H1 (cell line): Measurements from ENCODE around the gene SLFN14. TPM values are rescaled to one million over a fixed set of nuclear protein-coding genes. Genes with fewer than 3 reads are reported as not detected.

Experiments used
- CTCF ChIA-PET: fragments of 300-600 bp; sonication (Branson Sonifier 250); formaldehyde crosslinking; loops from one replicate; lab custom pipeline; 2021; ENCODE audit not compliant: partially characterized antibody; lab: Charles Lee
- POLR2A ChIA-PET: fragments of 300-600 bp; sonication (Branson Sonifier 250); formaldehyde crosslinking; loops from one replicate; lab custom pipeline; 2021; ENCODE audit warnings: inconsistent platforms; ENCODE audit not compliant: partially characterized antibody; lab: Charles Lee
- DNase-seq, 2 experiments: peaks; one replicate each; pipeline versions ENCODE4 v3.0.0 to v3.0.0-alpha.2; 2010 to 2022; ENCODE audit warnings: low spot score in 2 of 2, low read depth in 1 of 2, mixed read lengths in 1 of 2
- FAIRE-seq: peaks from 2 replicates; lab custom pipeline; 2011; peaks lifted over from hg19 to GRCh38; lab: Jason Lieb, UNC
- H2AFZ ChIP-seq: 2 replicates; pipeline ENCODE4 v1.8.1; 2012; ENCODE audit warnings: low read length, inconsistent platforms
- H2AK5ac ChIP-seq: 2 replicates; pipeline ENCODE4 v1.6.1; 2013; ENCODE audit warnings: low read depth, low read length
- H2BK120ac ChIP-seq: replicated peaks from 2 replicates; pipeline ENCODE3; 2013; ENCODE audit warnings: low read depth, low read length, inconsistent platforms
- H2BK12ac ChIP-seq: 2 replicates; pipeline ENCODE4 v1.6.1; 2013; ENCODE audit warnings: low read depth, low read length
- H2BK15ac ChIP-seq: 2 replicates; pipeline ENCODE4 v1.6.1; 2013; ENCODE audit warnings: low read length
- H2BK20ac ChIP-seq: 2 replicates; pipeline ENCODE4 v1.6.1; 2013; ENCODE audit warnings: low read length
- H2BK5ac ChIP-seq: 2 replicates; pipeline ENCODE4 v1.6.1; 2013; ENCODE audit warnings: low read depth, low read length
- H3K14ac ChIP-seq: 2 replicates; pipeline ENCODE4 v1.6.1; 2013; ENCODE audit warnings: inconsistent platforms; ENCODE audit not compliant: insufficient read length
- H3K18ac ChIP-seq: 2 replicates; pipeline ENCODE4 v1.6.1; 2013; ENCODE audit warnings: low read length; ENCODE audit errors: extremely low read depth
- H3K23ac ChIP-seq: 2 replicates; pipeline ENCODE4 v1.6.1; 2013; ENCODE audit warnings: inconsistent platforms; ENCODE audit not compliant: insufficient read length
- H3K23me2 ChIP-seq: 2 replicates; pipeline ENCODE4 v1.6.1; 2013; ENCODE audit warnings: low read depth, low read length
- H3K27ac ChIP-seq: 2 replicates; pipeline ENCODE4 v1.6.1; 2011; ENCODE audit warnings: low read depth, low read length, inconsistent platforms
- H3K27me3 ChIP-seq, 4 experiments: replicated peaks in 1 of 4; 1 replicate in 1 of 4; 2 replicates in 3 of 4; pipeline versions ENCODE4 v1.6.1 to v1.8.1; 2011 to 2013; ENCODE audit warnings: low read length in 3 of 4, mild to moderate bottlenecking in 3 of 4, inconsistent platforms in 2 of 4, mixed read lengths in 2 of 4, moderate library complexity in 1 of 4; ENCODE audit not compliant: control insufficient read depth in 3 of 4, insufficient read depth in 3 of 4; ENCODE audit errors: extremely low read depth in 1 of 4
- H3K36me3 ChIP-seq, 4 experiments: 2 replicates each; pipeline versions ENCODE4 v1.6.1 to v1.8.1; 2011 to 2013; ENCODE audit warnings: mild to moderate bottlenecking in 4 of 4, low read length in 3 of 4, moderate library complexity in 2 of 4, control low read depth in 1 of 4, inconsistent platforms in 1 of 4; ENCODE audit not compliant: insufficient read depth in 4 of 4, control insufficient read depth in 2 of 4
- H3K4ac ChIP-seq: replicated peaks from 2 replicates; pipeline ENCODE3; 2013; ENCODE audit warnings: low read length, low read depth, mixed read lengths, inconsistent platforms; ENCODE audit not compliant: insufficient read length
- H3K4me1 ChIP-seq, 4 experiments: replicated peaks in 1 of 4; 1 replicate in 1 of 4; 2 replicates in 3 of 4; pipeline versions ENCODE4 v1.6.1 to v1.8.1; 2011 to 2013; ENCODE audit warnings: low read length in 3 of 4, inconsistent platforms in 2 of 4, mixed read lengths in 1 of 4; ENCODE audit not compliant: insufficient read depth in 4 of 4, control insufficient read depth in 3 of 4
- H3K4me2 ChIP-seq, 2 experiments: 2 replicates each; pipeline versions ENCODE4 v1.6.1 to v1.8.1; 2011 to 2013; ENCODE audit warnings: low read depth in 2 of 2, low read length in 2 of 2, control low read depth in 1 of 2, inconsistent platforms in 1 of 2, mild to moderate bottlenecking in 1 of 2; ENCODE audit not compliant: insufficient read depth in 1 of 2
- H3K4me3 ChIP-seq, 4 experiments: fragments of 200-600, 300-600 bp in 1 of 4; sonication (generic), shearing (Covaris generic), sonication (Bioruptor Twin) in 1 of 4; 2 replicates each; pipeline versions ENCODE4 v1.5.1 to v1.8.1; 2011 to 2016; ENCODE audit warnings: low read length in 4 of 4, low read depth in 3 of 4, control low read depth in 2 of 4, inconsistent platforms in 2 of 4, mild to moderate bottlenecking in 2 of 4, mixed read lengths in 1 of 4, moderate library complexity in 1 of 4; ENCODE audit not compliant: insufficient read depth in 2 of 4; ENCODE audit errors: extremely low read depth in 1 of 4
- H3K56ac ChIP-seq: replicated peaks from 2 replicates; pipeline ENCODE3; 2013; ENCODE audit warnings: low read depth, mild to moderate bottlenecking, mixed read lengths, low read length, inconsistent platforms; ENCODE audit not compliant: insufficient read length
- H3K79me1 ChIP-seq: 2 replicates; pipeline ENCODE4 v1.6.1; 2013; ENCODE audit warnings: low read depth, low read length, control low read depth
- H3K79me2 ChIP-seq, 2 experiments: 2 replicates each; pipeline versions ENCODE4 v1.6.1 to v1.8.1; 2012 to 2013; ENCODE audit warnings: low read length in 2 of 2, mild to moderate bottlenecking in 2 of 2, inconsistent platforms in 1 of 2; ENCODE audit not compliant: insufficient read depth in 2 of 2, control insufficient read depth in 1 of 2
- H3K9ac ChIP-seq, 4 experiments: replicated peaks in 1 of 4; 1 replicate in 1 of 4; 2 replicates in 3 of 4; pipeline versions ENCODE4 v1.6.1 to v1.8.1; 2011 to 2013; ENCODE audit warnings: low read depth in 3 of 4, low read length in 3 of 4, control low read depth in 2 of 4, mild to moderate bottlenecking in 2 of 4, moderate library complexity in 2 of 4, inconsistent platforms in 1 of 4; ENCODE audit errors: extremely low read depth in 1 of 4
- H3K9me3 ChIP-seq, 2 experiments: 2 replicates each; pipeline versions ENCODE4 v1.6.1 to v1.8.1; 2012 to 2013; ENCODE audit warnings: mild to moderate bottlenecking in 2 of 2, moderate library complexity in 2 of 2, control low read depth in 1 of 2, inconsistent platforms in 1 of 2, low read depth in 1 of 2, low read length in 1 of 2, mixed read lengths in 1 of 2; ENCODE audit not compliant: insufficient read depth in 2 of 2
- H4K20me1 ChIP-seq, 2 experiments: replicated peaks in 1 of 2; 2 replicates each; pipeline versions ENCODE3 to v1.8.1; 2011 to 2013; ENCODE audit warnings: inconsistent platforms in 2 of 2, low read length in 2 of 2, mild to moderate bottlenecking in 1 of 2; ENCODE audit not compliant: insufficient read depth in 2 of 2, control insufficient read depth in 1 of 2
- H4K5ac ChIP-seq: 2 replicates; pipeline ENCODE4 v1.6.1; 2013; ENCODE audit warnings: low read length, low read depth, mixed read lengths, inconsistent platforms; ENCODE audit not compliant: insufficient read length
- H4K8ac ChIP-seq: 2 replicates; pipeline ENCODE4 v1.8.0; 2013; ENCODE audit warnings: mild to moderate bottlenecking, moderate library complexity, low read length, inconsistent platforms; ENCODE audit not compliant: insufficient read depth; ENCODE audit errors: extremely low read depth
- H4K91ac ChIP-seq: replicated peaks from 2 replicates; pipeline ENCODE3; 2013; ENCODE audit warnings: low read length, mixed read lengths, inconsistent platforms; ENCODE audit not compliant: insufficient read length
- BCL11A ChIP-seq, 2 experiments: IDR thresholded peaks; one replicate each; pipeline ENCODE4 v1.6.1; 2011; ENCODE audit warnings: low read depth in 2 of 2, low read length in 2 of 2, mild to moderate bottlenecking in 2 of 2
- CBX8 ChIP-seq: fragments of 300-800, 300-1000 bp; sonication (generic); IDR thresholded peaks from 2 replicates; pipeline ENCODE4 v1.7.1; 2016; ENCODE audit warnings: low read depth, low read length, borderline replicate concordance
- CHD1 ChIP-seq: IDR thresholded peaks from 2 replicates; pipeline ENCODE4 v1.6.1; 2012; ENCODE audit warnings: low read depth, low read length, improper control_type of control experiment
- JUND ChIP-seq: IDR thresholded peaks from 2 replicates; pipeline ENCODE4 v1.6.1; 2011; ENCODE audit warnings: mild to moderate bottlenecking, improper control_type of control experiment, low read length
- RFX5 ChIP-seq: IDR thresholded peaks from 2 replicates; pipeline ENCODE4 v1.6.1; 2011; ENCODE audit warnings: low read depth, low read length, improper control_type of control experiment, borderline replicate concordance
- RXRA ChIP-seq: IDR thresholded peaks from 2 replicates; pipeline ENCODE4 v1.6.1; 2011; ENCODE audit warnings: low read depth, mild to moderate bottlenecking, low read length, moderate library complexity; ENCODE audit not compliant: insufficient read depth
- SIRT6 ChIP-seq: IDR thresholded peaks from one replicate; pipeline ENCODE4 v1.7.1; 2012; ENCODE audit warnings: low read length, inconsistent platforms
- SP1 ChIP-seq: IDR thresholded peaks from 2 replicates; pipeline ENCODE4 v1.6.1; 2011; ENCODE audit warnings: low read depth, low read length
- SP2 ChIP-seq: IDR thresholded peaks from 2 replicates; pipeline ENCODE4 v1.6.1; 2012; ENCODE audit warnings: mild to moderate bottlenecking, low read length, inconsistent platforms
- YY1 ChIP-seq: IDR thresholded peaks from 2 replicates; pipeline ENCODE4 v1.6.1; 2011; ENCODE audit warnings: low read depth, mild to moderate bottlenecking, low read length
- WGBS, 2 experiments: shearing (Covaris generic) in 1 of 2; methylation state at CpG; one replicate each; pipeline versions ENCODE4 v1.1.6 to v1.1.7; 2013 to 2015; ENCODE audit warnings: low lambda C conversion rate in 2 of 2, mixed read lengths in 2 of 2, inconsistent platforms in 1 of 2, low coverage in 1 of 2, missing lambda C conversion rate in 1 of 2; ENCODE audit not compliant: insufficient replicate concordance in 2 of 2, insufficient coverage in 1 of 2, insufficient read length in 1 of 2; ENCODE audit errors: extremely low coverage in 1 of 2, missing lambda C conversion rate in 1 of 2; 5-methylcytosine and 5-hydroxymethylcytosine counted together
- polyA plus RNA-seq, 7 experiments: library from polyadenylated mRNA; depleted of rRNA in 3 of 7; stranded (reverse) in 5 of 7; unstranded in 2 of 7; fragments of >200 nt in 5 of 7; fragments of 200-250 nt in 2 of 7; gene quantifications; 1 replicate in 5 of 7; 2 replicates in 1 of 7; 4 replicates in 1 of 7; pipeline versions ENCODE4 v1.2.1 to v1.2.3, GENCODE V29; 2011 to 2013; ENCODE audit warnings: missing spikeins in 2 of 7, mixed read lengths in 2 of 7
- total RNA-seq: library from RNA; stranded (reverse); fragmentation: NEBNext Ultra II Directional; extraction: Animal tissue kit (Norgen Biotek cat#: 25700); gene quantifications from 2 replicates; pipeline ENCODE4 v1.2.1, GENCODE V29; 2021

The SLFN14 gene
- total and polyA plus RNA-seq, 2 of the 8 experiments (the other 6 are each of a cell fraction or from before 2014, with no cell fraction given), result 0.03 TPM; not detected in 1

DNA sequence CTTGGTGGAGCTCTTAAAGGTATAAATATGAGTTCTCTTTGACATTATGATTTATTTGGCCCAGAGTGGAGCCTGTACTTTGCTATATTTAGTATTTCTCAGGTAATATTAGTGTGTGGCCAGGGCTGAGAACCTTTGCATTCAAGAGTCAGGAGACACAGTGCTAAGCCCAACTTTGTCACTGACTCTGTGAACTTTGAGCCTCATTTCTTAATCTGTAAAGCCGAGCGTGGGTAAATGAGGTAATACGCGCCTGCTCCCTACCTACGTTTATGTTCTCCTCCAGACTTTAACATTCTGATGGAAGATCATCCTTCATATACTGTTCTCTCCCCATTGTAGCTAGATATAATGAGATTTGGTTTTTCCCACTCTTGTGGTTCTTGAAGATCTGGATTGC lies 37.0 kb upstream of the SLFN14 start:
- Histone ChIP-seq H3K79me2 (peaks cover 0 to 5% of the 10 kb centered on the region in 2 experiments; a peak in 2 of 4 replicates), H3K9me3 (no peaks in the 10 kb centered on the region), H3K23me2 (no peaks in the 10 kb centered on the region), H2BK12ac (no peak overlapping the region), H2AFZ (no peak overlapping the region), H3K27me3 (no peaks in the 10 kb centered on the region), H3K23ac (no peak overlapping the region), H3K4me2 (no peak overlapping the region), H3K79me1 (no peaks in the 10 kb centered on the region; the same call in 1 of the 2 replicates), H2BK15ac (no peak overlapping the region), H3K36me3 (peaks cover 12 to 59% (median 32%) of the 10 kb centered on the region in 4 experiments), H3K14ac (no peak overlapping the region), H3K4ac (no peak overlapping the region), H3K9ac (no peak overlapping the region), H2BK120ac (no peak overlapping the region), H3K4me1 (no peaks in the 10 kb centered on the region), H2AK5ac (no peak overlapping the region), H4K5ac (no peak overlapping the region), H3K18ac (no peak overlapping the region), H3K56ac (no peak overlapping the region), H2BK5ac (no peak overlapping the region), H3K27ac (no peak overlapping the region), H4K91ac (no peak overlapping the region), H4K20me1 (peaks cover 2 to 4% of the 10 kb centered on the region in 2 experiments), H2BK20ac (no peak overlapping the region), H3K4me3 (no peak overlapping the region), H4K8ac (no peak overlapping the region)
- DNase-seq (no peak), FAIRE-seq (no peak)
- POLR2A ChIA-PET, result interaction anchor here (1.0 to 1.3 kb wide), 3 partner anchors 9 to 14 kb away, joined by 3 read pairs; partner anchors contain the start of gene AP2B1
- CTCF ChIA-PET, result interaction anchor here (0.6 to 3.1 kb wide), 9 partner anchors 12 to 1126 kb away, joined by 3 to 19 read pairs (median 4); no protein-coding TSS in a partner anchor
- no peak for TF ChIP-seq SIRT6
- TF ChIP-seq RXRA, result no peak
- TF ChIP-seq YY1, result no peak
- no peak for TF ChIP-seq SP1
- no peak for TF ChIP-seq CBX8
- TF ChIP-seq JUND, result no peak
- no peak for TF ChIP-seq RFX5
- TF ChIP-seq SP2, result no peak
- TF ChIP-seq CHD1, result no peak
- no peak for TF ChIP-seq BCL11A (IDR thresholded peaks at IDR 0.05; ENCODE audit: low read depth in 2 of 2, low read length in 2 of 2)
- 82% methylated on average over 5 of the region's 5 CpGs; no CpG with 5 or more reads in 1 of the 2 experiments for WGBS, 2 experiments
